H1 (cell line): ENCODE data around the gene TTBK1. TPM values are rescaled to one million over a fixed set of nuclear protein-coding genes. Genes with fewer than 3 reads are reported as not detected.

Experiments
- CTCF ChIA-PET: fragments of 300-600 bp; sonication (Branson Sonifier 250); formaldehyde crosslinking; loops from one replicate; lab custom pipeline; 2021; ENCODE audit not compliant: partially characterized antibody; lab: Charles Lee
- POLR2A ChIA-PET: fragments of 300-600 bp; sonication (Branson Sonifier 250); formaldehyde crosslinking; loops from one replicate; lab custom pipeline; 2021; ENCODE audit warnings: inconsistent platforms; ENCODE audit not compliant: partially characterized antibody; lab: Charles Lee
- DNase-seq, 2 experiments: peaks; one replicate each; pipeline versions ENCODE4 v3.0.0 to v3.0.0-alpha.2; 2010 to 2022; ENCODE audit warnings: low spot score in 2 of 2, low read depth in 1 of 2, mixed read lengths in 1 of 2
- FAIRE-seq: peaks from 2 replicates; lab custom pipeline; 2011; peaks lifted over from hg19 to GRCh38; lab: Jason Lieb, UNC
- H2AFZ ChIP-seq: 2 replicates; pipeline ENCODE4 v1.8.1; 2012; ENCODE audit warnings: low read length, inconsistent platforms
- H2AK5ac ChIP-seq: 2 replicates; pipeline ENCODE4 v1.6.1; 2013; ENCODE audit warnings: low read depth, low read length
- H2BK120ac ChIP-seq: replicated peaks from 2 replicates; pipeline ENCODE3; 2013; ENCODE audit warnings: low read depth, low read length, inconsistent platforms
- H2BK12ac ChIP-seq: 2 replicates; pipeline ENCODE4 v1.6.1; 2013; ENCODE audit warnings: low read depth, low read length
- H2BK15ac ChIP-seq: 2 replicates; pipeline ENCODE4 v1.6.1; 2013; ENCODE audit warnings: low read length
- H2BK20ac ChIP-seq: 2 replicates; pipeline ENCODE4 v1.6.1; 2013; ENCODE audit warnings: low read length
- H2BK5ac ChIP-seq: 2 replicates; pipeline ENCODE4 v1.6.1; 2013; ENCODE audit warnings: low read depth, low read length
- H3K14ac ChIP-seq: 2 replicates; pipeline ENCODE4 v1.6.1; 2013; ENCODE audit warnings: inconsistent platforms; ENCODE audit not compliant: insufficient read length
- H3K18ac ChIP-seq: 2 replicates; pipeline ENCODE4 v1.6.1; 2013; ENCODE audit warnings: low read length; ENCODE audit errors: extremely low read depth
- H3K23ac ChIP-seq: 2 replicates; pipeline ENCODE4 v1.6.1; 2013; ENCODE audit warnings: inconsistent platforms; ENCODE audit not compliant: insufficient read length
- H3K23me2 ChIP-seq: 2 replicates; pipeline ENCODE4 v1.6.1; 2013; ENCODE audit warnings: low read depth, low read length
- H3K27ac ChIP-seq: 2 replicates; pipeline ENCODE4 v1.6.1; 2011; ENCODE audit warnings: low read depth, low read length, inconsistent platforms
- H3K27me3 ChIP-seq, 4 experiments: replicated peaks in 1 of 4; 1 replicate in 1 of 4; 2 replicates in 3 of 4; pipeline versions ENCODE4 v1.6.1 to v1.8.1; 2011 to 2013; ENCODE audit warnings: low read length in 3 of 4, mild to moderate bottlenecking in 3 of 4, inconsistent platforms in 2 of 4, mixed read lengths in 2 of 4, moderate library complexity in 1 of 4; ENCODE audit not compliant: control insufficient read depth in 3 of 4, insufficient read depth in 3 of 4; ENCODE audit errors: extremely low read depth in 1 of 4
- H3K36me3 ChIP-seq, 4 experiments: 2 replicates each; pipeline versions ENCODE4 v1.6.1 to v1.8.1; 2011 to 2013; ENCODE audit warnings: mild to moderate bottlenecking in 4 of 4, low read length in 3 of 4, moderate library complexity in 2 of 4, control low read depth in 1 of 4, inconsistent platforms in 1 of 4; ENCODE audit not compliant: insufficient read depth in 4 of 4, control insufficient read depth in 2 of 4
- H3K4ac ChIP-seq: replicated peaks from 2 replicates; pipeline ENCODE3; 2013; ENCODE audit warnings: low read length, low read depth, mixed read lengths, inconsistent platforms; ENCODE audit not compliant: insufficient read length
- H3K4me1 ChIP-seq, 4 experiments: replicated peaks in 1 of 4; 1 replicate in 1 of 4; 2 replicates in 3 of 4; pipeline versions ENCODE4 v1.6.1 to v1.8.1; 2011 to 2013; ENCODE audit warnings: low read length in 3 of 4, inconsistent platforms in 2 of 4, mixed read lengths in 1 of 4; ENCODE audit not compliant: insufficient read depth in 4 of 4, control insufficient read depth in 3 of 4
- H3K4me2 ChIP-seq, 2 experiments: 2 replicates each; pipeline versions ENCODE4 v1.6.1 to v1.8.1; 2011 to 2013; ENCODE audit warnings: low read depth in 2 of 2, low read length in 2 of 2, control low read depth in 1 of 2, inconsistent platforms in 1 of 2, mild to moderate bottlenecking in 1 of 2; ENCODE audit not compliant: insufficient read depth in 1 of 2
- H3K4me3 ChIP-seq, 4 experiments: fragments of 200-600, 300-600 bp in 1 of 4; sonication (generic), shearing (Covaris generic), sonication (Bioruptor Twin) in 1 of 4; 2 replicates each; pipeline versions ENCODE4 v1.5.1 to v1.8.1; 2011 to 2016; ENCODE audit warnings: low read length in 4 of 4, low read depth in 3 of 4, control low read depth in 2 of 4, inconsistent platforms in 2 of 4, mild to moderate bottlenecking in 2 of 4, mixed read lengths in 1 of 4, moderate library complexity in 1 of 4; ENCODE audit not compliant: insufficient read depth in 2 of 4; ENCODE audit errors: extremely low read depth in 1 of 4
- H3K56ac ChIP-seq: replicated peaks from 2 replicates; pipeline ENCODE3; 2013; ENCODE audit warnings: low read depth, mild to moderate bottlenecking, mixed read lengths, low read length, inconsistent platforms; ENCODE audit not compliant: insufficient read length
- H3K79me1 ChIP-seq: 2 replicates; pipeline ENCODE4 v1.6.1; 2013; ENCODE audit warnings: low read depth, low read length, control low read depth
- H3K79me2 ChIP-seq, 2 experiments: 2 replicates each; pipeline versions ENCODE4 v1.6.1 to v1.8.1; 2012 to 2013; ENCODE audit warnings: low read length in 2 of 2, mild to moderate bottlenecking in 2 of 2, inconsistent platforms in 1 of 2; ENCODE audit not compliant: insufficient read depth in 2 of 2, control insufficient read depth in 1 of 2
- H3K9ac ChIP-seq, 4 experiments: replicated peaks in 1 of 4; 1 replicate in 1 of 4; 2 replicates in 3 of 4; pipeline versions ENCODE4 v1.6.1 to v1.8.1; 2011 to 2013; ENCODE audit warnings: low read depth in 3 of 4, low read length in 3 of 4, control low read depth in 2 of 4, mild to moderate bottlenecking in 2 of 4, moderate library complexity in 2 of 4, inconsistent platforms in 1 of 4; ENCODE audit errors: extremely low read depth in 1 of 4
- H3K9me3 ChIP-seq, 2 experiments: 2 replicates each; pipeline versions ENCODE4 v1.6.1 to v1.8.1; 2012 to 2013; ENCODE audit warnings: mild to moderate bottlenecking in 2 of 2, moderate library complexity in 2 of 2, control low read depth in 1 of 2, inconsistent platforms in 1 of 2, low read depth in 1 of 2, low read length in 1 of 2, mixed read lengths in 1 of 2; ENCODE audit not compliant: insufficient read depth in 2 of 2
- H4K20me1 ChIP-seq, 2 experiments: replicated peaks in 1 of 2; 2 replicates each; pipeline versions ENCODE3 to v1.8.1; 2011 to 2013; ENCODE audit warnings: inconsistent platforms in 2 of 2, low read length in 2 of 2, mild to moderate bottlenecking in 1 of 2; ENCODE audit not compliant: insufficient read depth in 2 of 2, control insufficient read depth in 1 of 2
- H4K5ac ChIP-seq: 2 replicates; pipeline ENCODE4 v1.6.1; 2013; ENCODE audit warnings: low read length, low read depth, mixed read lengths, inconsistent platforms; ENCODE audit not compliant: insufficient read length
- H4K8ac ChIP-seq: 2 replicates; pipeline ENCODE4 v1.8.0; 2013; ENCODE audit warnings: mild to moderate bottlenecking, moderate library complexity, low read length, inconsistent platforms; ENCODE audit not compliant: insufficient read depth; ENCODE audit errors: extremely low read depth
- H4K91ac ChIP-seq: replicated peaks from 2 replicates; pipeline ENCODE3; 2013; ENCODE audit warnings: low read length, mixed read lengths, inconsistent platforms; ENCODE audit not compliant: insufficient read length
- ASH2L ChIP-seq: fragments of 200-600, 300-600 bp; sonication (generic); IDR thresholded peaks from one replicate; pipeline ENCODE4 v1.7.1; 2017; ENCODE audit warnings: low read length
- BCL11A ChIP-seq, 2 experiments: IDR thresholded peaks; one replicate each; pipeline ENCODE4 v1.6.1; 2011; ENCODE audit warnings: low read depth in 2 of 2, low read length in 2 of 2, mild to moderate bottlenecking in 2 of 2
- CEBPB ChIP-seq: IDR thresholded peaks from 2 replicates; pipeline ENCODE4 v1.6.1; 2012; ENCODE audit warnings: low read depth, low read length
- CHD1 ChIP-seq: IDR thresholded peaks from 2 replicates; pipeline ENCODE4 v1.6.1; 2012; ENCODE audit warnings: low read depth, low read length, improper control_type of control experiment
- CHD2 ChIP-seq: IDR thresholded peaks from 2 replicates; pipeline ENCODE4 v1.6.1; 2012; ENCODE audit warnings: low read length, improper control_type of control experiment
- CREB1 ChIP-seq: IDR thresholded peaks from 2 replicates; pipeline ENCODE4 v1.6.1; 2012; ENCODE audit warnings: inconsistent platforms
- EP300 ChIP-seq, 2 experiments: IDR thresholded peaks; 1 replicate in 1 of 2; 2 replicates in 1 of 2; pipeline ENCODE4 v1.6.1; 2011 to 2012; ENCODE audit warnings: low read depth in 2 of 2, low read length in 2 of 2, mild to moderate bottlenecking in 2 of 2, borderline replicate concordance in 1 of 2, inconsistent platforms in 1 of 2, moderate library complexity in 1 of 2
- MAFK ChIP-seq: IDR thresholded peaks from 2 replicates; pipeline ENCODE4 v1.6.1; 2012; ENCODE audit warnings: low read depth, mild to moderate bottlenecking, improper control_type of control experiment, low read length
- RFX5 ChIP-seq: IDR thresholded peaks from 2 replicates; pipeline ENCODE4 v1.6.1; 2011; ENCODE audit warnings: low read depth, low read length, improper control_type of control experiment, borderline replicate concordance
- SIRT6 ChIP-seq: IDR thresholded peaks from one replicate; pipeline ENCODE4 v1.7.1; 2012; ENCODE audit warnings: low read length, inconsistent platforms
- TCF12 ChIP-seq: IDR thresholded peaks from 2 replicates; pipeline ENCODE4 v1.6.1; 2011; ENCODE audit warnings: low read depth, mild to moderate bottlenecking, low read length
- WGBS, 2 experiments: shearing (Covaris generic) in 1 of 2; methylation state at CpG; one replicate each; pipeline versions ENCODE4 v1.1.6 to v1.1.7; 2013 to 2015; ENCODE audit warnings: low lambda C conversion rate in 2 of 2, mixed read lengths in 2 of 2, inconsistent platforms in 1 of 2, low coverage in 1 of 2, missing lambda C conversion rate in 1 of 2; ENCODE audit not compliant: insufficient replicate concordance in 2 of 2, insufficient coverage in 1 of 2, insufficient read length in 1 of 2; ENCODE audit errors: extremely low coverage in 1 of 2, missing lambda C conversion rate in 1 of 2; 5-methylcytosine and 5-hydroxymethylcytosine counted together
- polyA plus RNA-seq, 7 experiments: library from polyadenylated mRNA; depleted of rRNA in 3 of 7; stranded (reverse) in 5 of 7; unstranded in 2 of 7; fragments of >200 nt in 5 of 7; fragments of 200-250 nt in 2 of 7; gene quantifications; 1 replicate in 5 of 7; 2 replicates in 1 of 7; 4 replicates in 1 of 7; pipeline versions ENCODE4 v1.2.1 to v1.2.3, GENCODE V29; 2011 to 2013; ENCODE audit warnings: missing spikeins in 2 of 7, mixed read lengths in 2 of 7
- total RNA-seq: library from RNA; stranded (reverse); fragmentation: NEBNext Ultra II Directional; extraction: Animal tissue kit (Norgen Biotek cat#: 25700); gene quantifications from 2 replicates; pipeline ENCODE4 v1.2.1, GENCODE V29; 2021
- TF ChIP-seq, protein P1 (sequence below): IDR thresholded peaks from 2 replicates; pipeline ENCODE4 v1.6.1; 2011; ENCODE audit warnings: low read depth, mild to moderate bottlenecking, low read length; ENCODE audit not compliant: insufficient read depth

The TTBK1 gene
- total and polyA plus RNA-seq, 2 of the 8 experiments (the other 6 are each of a cell fraction or from before 2014, with no cell fraction given) = 0.53 to 1.6 TPM

DNA sequence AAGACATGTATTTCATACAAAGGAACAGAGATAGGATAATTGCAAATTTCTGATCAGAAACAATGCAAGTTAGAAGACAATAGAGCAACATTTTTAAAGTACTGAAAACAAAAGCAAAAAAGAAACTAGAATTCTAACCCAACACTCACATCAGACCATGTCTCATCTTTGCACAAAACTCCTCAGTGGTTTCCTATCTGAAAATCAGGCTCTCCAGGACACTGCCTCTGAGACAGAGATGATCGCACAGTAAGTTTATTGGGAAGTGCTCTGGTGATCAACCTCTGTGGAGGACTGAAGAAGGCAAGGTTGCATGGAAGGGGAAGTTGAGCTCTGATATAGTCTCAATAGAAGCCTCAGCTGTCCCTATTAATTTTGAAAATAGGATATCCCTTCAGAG is 2.3 kb upstream of the TTBK1 start:
- peaks cover 13 to 51% (median 44%) of the 10 kb centered on the region in 4 experiments for H3K27me3 ChIP-seq
- H2BK20ac ChIP-seq = no peak overlapping the region
- no peaks in the 10 kb centered on the region for H3K79me1 ChIP-seq
- no peak overlapping the region for H4K91ac ChIP-seq
- H3K4me3 ChIP-seq = no peak overlapping the region
- no peak for FAIRE-seq
- no peak overlapping the region for H3K9ac ChIP-seq
- H3K36me3 ChIP-seq = no peaks in the 10 kb centered on the region
- CTCF ChIA-PET = interaction anchor here (1.3 to 2.1 kb wide), 4 partner anchors 9 to 46 kb away, joined by 3 to 12 read pairs (median 4); partner anchors contain the start of gene DNPH1
- no peaks in the 10 kb centered on the region; the same call in 1 of the 2 replicates for H3K23me2 ChIP-seq
- POLR2A ChIA-PET = no interaction called here
- H3K23ac ChIP-seq = no peak overlapping the region
- no peak overlapping the region for H2BK15ac ChIP-seq
- peaks cover 0 to 3% (median 1%) of the 10 kb centered on the region in 4 experiments; a peak in 4 of 7 replicates for H3K4me1 ChIP-seq
- H4K20me1 ChIP-seq = peaks cover 0 to 4% of the 10 kb centered on the region in 2 experiments
- H3K56ac ChIP-seq = no peak overlapping the region
- no peak overlapping the region for H2BK5ac ChIP-seq
- H2AFZ ChIP-seq = no peak overlapping the region
- no peak overlapping the region for H3K4ac ChIP-seq
- no peak overlapping the region for H2BK12ac ChIP-seq
- H4K8ac ChIP-seq = no peak overlapping the region
- no peak overlapping the region for H3K14ac ChIP-seq
- no peak overlapping the region for H3K27ac ChIP-seq
- H3K79me2 ChIP-seq = no peaks in the 10 kb centered on the region
- TF ChIP-seq EP300 (IDR thresholded peaks at IDR 0.05; ENCODE audit: borderline replicate concordance in 1 of 2, low read depth in 2 of 2, low read length in 2 of 2) = no peak
- TF ChIP-seq SIRT6 = no peak
- TF ChIP-seq CHD2 = no peak
- TF ChIP-seq CREB1 = no peak
- TF ChIP-seq CEBPB = no peak
- no peak for TF ChIP-seq MAFK
- no peak for TF ChIP-seq RFX5
- no peak for TF ChIP-seq CHD1
- no peak for TF ChIP-seq BCL11A (IDR thresholded peaks at IDR 0.05; ENCODE audit: low read depth in 2 of 2, low read length in 2 of 2)
- TF ChIP-seq ASH2L = no peak
- TF ChIP-seq, protein P1, sequence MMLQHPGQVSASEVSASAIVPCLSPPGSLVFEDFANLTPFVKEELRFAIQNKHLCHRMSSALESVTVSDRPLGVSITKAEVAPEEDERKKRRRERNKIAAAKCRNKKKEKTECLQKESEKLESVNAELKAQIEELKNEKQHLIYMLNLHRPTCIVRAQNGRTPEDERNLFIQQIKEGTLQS = no peak
- TF ChIP-seq TCF12 = no peak
- no peak for DNase-seq
- H3K18ac ChIP-seq = no peak overlapping the region
- no peak overlapping the region for H4K5ac ChIP-seq
- 94% methylated on average over 1 of the region's 1 CpG; no CpG with 5 or more reads in 1 of the 2 experiments for WGBS, 2 experiments
- no peak overlapping the region for H2BK120ac ChIP-seq
- no peak overlapping the region for H3K4me2 ChIP-seq
- no peaks in the 10 kb centered on the region for H3K9me3 ChIP-seq
- no peak overlapping the region for H2AK5ac ChIP-seq
